Activated CD8-positive, alpha-beta memory T cell treated with anti-CD3 and anti-CD28 coated beads, Interleukin-2, amount 50 U/mL, for 4 hours (primary cell): ENCODE measurements around the gene SMG9.

Experiments
- DNase-seq: peaks from one replicate; pipeline ENCODE4 v3.0.0-alpha.2; 2020

Gene SMG9

GRCh38 chr19:43720936-43721335 is 33.8 kb downstream of the SMG9 start:
- DNase-seq = no peak

GRCh38 chr19:43719918-43720317 is 34.8 kb downstream of the SMG9 start:
- no peak for DNase-seq

- DNase-seq = no peak
Observed at GRCh38 chr19:43719378-43719868, 35.3 kb downstream of the SMG9 start.

- no peak for DNase-seq
Observed at GRCh38 chr19:43718627-43719377, 36.0 kb downstream of the SMG9 start.

- no peak for DNase-seq
Observed at GRCh38 chr19:43715776-43716175, 39.0 kb downstream of the SMG9 start, which contains the start of gene IRGC. Gene IRGC, plus strand, starts transcription at chr19:43716076. Its CDS starts 2,483 bp downstream, at chr19:43718559.

GRCh38 chr19:43713208-43713607 is 41.6 kb downstream of the SMG9 start:
- DNase-seq = no peak

GRCh38 chr19:43711751-43712355 is 42.9 kb downstream of the SMG9 start:
- DNase-seq = no peak

GRCh38 chr19:43708716-43709115 is 46.0 kb downstream of the SMG9 start:
- no peak for DNase-seq

- DNase-seq = no peak
Observed at GRCh38 chr19:43707158-43707712, 47.5 kb downstream of the SMG9 start.

- DNase-seq = no peak
Observed at GRCh38 chr19:43705729-43706128, 49.0 kb downstream of the SMG9 start.

- no peak for DNase-seq
Observed at GRCh38 chr19:43704002-43704705, 50.6 kb downstream of the SMG9 start.

GRCh38 chr19:43700395-43701000 is 54.3 kb downstream of the SMG9 start:
- DNase-seq = no peak

- DNase-seq = no peak
Observed at GRCh38 chr19:43699506-43700394, 55.0 kb downstream of the SMG9 start.

- no peak for DNase-seq
Observed at GRCh38 chr19:43697295-43697694, 57.5 kb downstream of the SMG9 start.

GRCh38 chr19:43695985-43696704 is 58.6 kb downstream of the SMG9 start:
- no peak for DNase-seq

- DNase-seq = no peak
Observed at GRCh38 chr19:43694553-43694952, 60.2 kb downstream of the SMG9 start.

GRCh38 chr19:43692877-43693276 is 61.9 kb downstream of the SMG9 start:
- no peak for DNase-seq

- no peak for DNase-seq
Observed at GRCh38 chr19:43692385-43692784, 62.4 kb downstream of the SMG9 start.

- DNase-seq = no peak
Observed at GRCh38 chr19:43691755-43692154, 63.0 kb downstream of the SMG9 start.

GRCh38 chr19:43690890-43691289 is 63.9 kb downstream of the SMG9 start:
- no peak for DNase-seq

GRCh38 chr19:43690444-43690843 is 64.3 kb downstream of the SMG9 start:
- no peak for DNase-seq
